Measurements from ENCODE around the gene TELO2.
A peak's percentile ranks its signal among the peaks of the same experiment; 100 is the strongest.

TELO2 gene

GRCh38 chr16:1469693-1470201 is 23.4 kb upstream of the TELO2 start:
- TF ChIP-seq CTCF (IDR thresholded peaks at IDR 0.05; ENCODE audit: borderline replicate concordance, control extremely low read depth, extremely low read depth, insufficient read depth, missing control alignments), result no peak
- DNase-seq (ENCODE audit: low spot score), result no peak
- in situ Hi-C loops (cut with MboI; ENCODE audit: low sequenced_read_pairs, unreplicated experiment), result no loop called here

- DNase-seq (ENCODE audit: low spot score), result no peak
Observed at GRCh38 chr16:1470481-1471251, 22.5 kb upstream of the TELO2 start.

GRCh38 chr16:1471569-1472194 is 21.5 kb upstream of the TELO2 start:
- no peak for DNase-seq (ENCODE audit: low spot score)
- in situ Hi-C loops (cut with MboI; ENCODE audit: low sequenced_read_pairs, unreplicated experiment), result no loop called here
- TF ChIP-seq CTCF (IDR thresholded peaks at IDR 0.05; ENCODE audit: borderline replicate concordance, control extremely low read depth, extremely low read depth, insufficient read depth, missing control alignments), result no peak

More at GRCh38 chr16:1470481-1471251, 22.5 kb upstream of the TELO2 start:
- in situ Hi-C loops (cut with MboI; ENCODE audit: low sequenced_read_pairs, unreplicated experiment), result no loop called here
- TF ChIP-seq CTCF (IDR thresholded peaks at IDR 0.05; ENCODE audit: borderline replicate concordance, control extremely low read depth, extremely low read depth, insufficient read depth, missing control alignments), result no peak

GRCh38 chr16:1472974-1473373 is 20.2 kb upstream of the TELO2 start:
- no peak for DNase-seq (ENCODE audit: low spot score)
- in situ Hi-C loops (cut with MboI; ENCODE audit: low sequenced_read_pairs, unreplicated experiment), result no loop called here

GRCh38 chr16:1474082-1474795 is 18.9 kb upstream of the TELO2 start:
- no peak for TF ChIP-seq CTCF (IDR thresholded peaks at IDR 0.05; ENCODE audit: borderline replicate concordance, control extremely low read depth, extremely low read depth, insufficient read depth, missing control alignments)
- in situ Hi-C loops (cut with MboI; ENCODE audit: low sequenced_read_pairs, unreplicated experiment), result no loop called here
- no peak for DNase-seq (ENCODE audit: low spot score)

More at GRCh38 chr16:1472974-1473373, 20.2 kb upstream of the TELO2 start:
- TF ChIP-seq CTCF (IDR thresholded peaks at IDR 0.05; ENCODE audit: borderline replicate concordance, control extremely low read depth, extremely low read depth, insufficient read depth, missing control alignments), result no peak

GRCh38 chr16:1474796-1475551 is 18.2 kb upstream of the TELO2 start, which contains the start of gene CLCN7:
Gene CLCN7, minus strand, starts transcription at chr16:1475028. Its CDS starts 54 bp downstream, at chr16:1474974.
- in situ Hi-C loops (cut with MboI; ENCODE audit: low sequenced_read_pairs, unreplicated experiment), result no loop called here
- TF ChIP-seq CTCF (IDR thresholded peaks at IDR 0.05; ENCODE audit: borderline replicate concordance, control extremely low read depth, extremely low read depth, insufficient read depth, missing control alignments), result no peak
- peak; percentile 99 for DNase-seq (ENCODE audit: low spot score)
